Lung (tissue), 12 donors: ENCODE results near the gene MTA1. TPM values are rescaled to one million over a fixed set of nuclear protein-coding genes. Genes with fewer than 3 reads are reported as not detected.
A peak's percentile ranks its signal among the peaks of the same experiment; 100 is the strongest.

Experiments used
- ATAC-seq: fragments of 200-7000 bp; cut with Tn5 transposase; one replicate; pipeline ENCODE4 v1.9.1; 2020; ENCODE audit warnings: moderate number of reproducible peaks; ENCODE audit not compliant: insufficient read depth, low FRiP score
- DNase-seq, 3 donors: peaks; one replicate each; pipeline ENCODE4 v3.0.0-alpha.2; 2013 to 2017
- H3K27ac ChIP-seq, 2 donors: one replicate each; pipeline ENCODE4 v1.5.1; 2013; ENCODE audit warnings: mild to moderate bottlenecking in 2 of 2, moderate library complexity in 2 of 2, control low read depth in 1 of 2, inconsistent platforms in 1 of 2, low read depth in 1 of 2, low read length in 1 of 2
- H3K27me3 ChIP-seq, 3 donors: one replicate each; pipeline ENCODE4 v1.5.1; 2013; ENCODE audit warnings: low read length in 2 of 3; ENCODE audit not compliant: control insufficient read depth in 3 of 3, insufficient read depth in 3 of 3
- H3K36me3 ChIP-seq, 4 donors: one replicate each; pipeline ENCODE4 v1.5.1; 2013; ENCODE audit warnings: low read length in 4 of 4, mild to moderate bottlenecking in 1 of 4, moderate library complexity in 1 of 4; ENCODE audit not compliant: control insufficient read depth in 4 of 4, insufficient read depth in 4 of 4
- H3K4me1 ChIP-seq, 5 donors: one replicate each; pipeline ENCODE4 v1.5.1; 2013; ENCODE audit warnings: low read length in 5 of 5, mild to moderate bottlenecking in 2 of 5, moderate library complexity in 1 of 5; ENCODE audit not compliant: control insufficient read depth in 5 of 5, insufficient read depth in 5 of 5
- H3K4me3 ChIP-seq: one replicate; pipeline ENCODE4 v1.5.1; 2013; ENCODE audit warnings: mild to moderate bottlenecking, control low read depth, moderate library complexity
- H3K9ac ChIP-seq, 2 donors: one replicate each; pipeline ENCODE4 v1.5.1; 2013; ENCODE audit warnings: low read length in 2 of 2, control low read depth in 1 of 2; ENCODE audit not compliant: insufficient read depth in 1 of 2
- H3K9me3 ChIP-seq, 4 donors: one replicate each; pipeline ENCODE4 v1.5.1; 2013; ENCODE audit warnings: low read length in 3 of 4, mild to moderate bottlenecking in 1 of 4, moderate library complexity in 1 of 4; ENCODE audit not compliant: control insufficient read depth in 4 of 4, insufficient read depth in 3 of 4
- CTCF ChIP-seq: IDR thresholded peaks from 2 replicates; pipeline ENCODE4 v1.5.1; 2012; ENCODE audit warnings: mild to moderate bottlenecking; ENCODE audit errors: control extremely low read depth, extremely low read depth
- WGBS, 2 donors: extraction: QIAGEN DNeasy Blood & Tissue Kit; methylation state at CpG; one replicate each; pipeline ENCODE4 v1.1.7; 2013; 5-methylcytosine and 5-hydroxymethylcytosine counted together
- polyA plus RNA-seq, 2 donors: library from polyadenylated mRNA; stranded (reverse); fragments of 200-250 nt; gene quantifications; one replicate each; pipeline ENCODE4 v1.2.1, GENCODE V29; 2013
- total RNA-seq, 2 donors: library from RNA; depleted of rRNA in 1 of 2; stranded (reverse); fragments of >200 nt in 1 of 2; gene quantifications; one replicate each; pipeline ENCODE4 v1.2.1, GENCODE V29; 2014 to 2021
- donor health status: control.
- donor health status: control.
- donor health status: Bipolar disorder and iron deficiency.
- donor health status: healthy.
- donor health status: DM: yes; HTN: yes; CAD: no.

MTA1 gene
- total and polyA plus RNA-seq, 4 donors, result 40.2 to 113 (median 63.6) TPM

GRCh38 chr14:105482486-105483110 is 63.0 kb downstream of the MTA1 start:
- 73 to 82% methylated on average over 18 of the region's 18 CpGs for WGBS, 2 donors
- Histone ChIP-seq H3K4me3 (no peak overlapping the region), H3K27ac (peak overlapping the region; percentile 86 to 95), H3K4me1 (peaks cover 4 to 42% (median 34%) of the 10 kb centered on the region in 5 donors), H3K27me3 (peaks cover 0 to 10% (median 0%) of the 10 kb centered on the region in 3 donors), H3K9me3 (no peaks in the 10 kb centered on the region), H3K9ac (peak overlapping the region; percentile 59 to 81), H3K36me3 (peaks cover 0 to 8% (median 0%) of the 10 kb centered on the region in 4 donors)
- ATAC-seq (no peak), DNase-seq (peak in 1 of 3 donors; percentile 15)
- no peak for TF ChIP-seq CTCF

- H3K4me3 ChIP-seq, result no peak overlapping the region
Measured at GRCh38 chr14:105483300-105484068, 63.9 kb downstream of the MTA1 start.

GRCh38 chr14:105484069-105484996 is 64.7 kb downstream of the MTA1 start:
- H3K27me3 ChIP-seq, result peaks cover 0 to 10% (median 0%) of the 10 kb centered on the region in 3 donors
- 66 to 75% methylated on average over 20 of the region's 20 CpGs for WGBS, 2 donors
- H3K9ac ChIP-seq, result no peak overlapping the region
- DNase-seq (peak in 1 of 3 donors; percentile 47), ATAC-seq (no peak)
- H3K4me3 ChIP-seq, result no peak overlapping the region
- H3K36me3 ChIP-seq, result peaks cover 0 to 6% (median 0%) of the 10 kb centered on the region in 4 donors
- H3K4me1 ChIP-seq, result peaks cover 4 to 54% (median 44%) of the 10 kb centered on the region in 5 donors
- H3K9me3 ChIP-seq, result no peaks in the 10 kb centered on the region
- no peak for TF ChIP-seq CTCF
- peak overlapping the region; percentile 24 to 91 for H3K27ac ChIP-seq

More at GRCh38 chr14:105483300-105484068, 63.9 kb downstream of the MTA1 start:
- ATAC-seq (no peak), DNase-seq (no peak)
- peaks cover 0 to 10% (median 0%) of the 10 kb centered on the region in 3 donors for H3K27me3 ChIP-seq
- peak overlapping the region; percentile 86 to 95 for H3K27ac ChIP-seq
- peaks cover 4 to 45% (median 41%) of the 10 kb centered on the region in 5 donors for H3K4me1 ChIP-seq
- H3K9me3 ChIP-seq, result no peaks in the 10 kb centered on the region
- TF ChIP-seq CTCF, result no peak
- H3K36me3 ChIP-seq, result peaks cover 0 to 8% (median 0%) of the 10 kb centered on the region in 4 donors
- no peak overlapping the region for H3K9ac ChIP-seq
- WGBS, 2 donors, result 69 to 80% methylated on average over 17 to 18 of the region's 18 CpGs
